Activated naive CD4-positive, alpha-beta T cell treated with anti-CD3 and anti-CD28 coated beads for 36 hours (primary cell): ENCODE results near the gene CCDC40. TPM values are rescaled to one million over a fixed set of nuclear protein-coding genes. Genes with fewer than 3 reads are reported as not detected.

Experiments
- CTCF ChIA-PET: fragments of 350-600 bp; sonication (Branson Sonifier 250); formaldehyde crosslinking; loops from one replicate; lab custom pipeline; 2021; ENCODE audit warnings: antibody characterized with exemption; lab: Charles Lee
- DNase-seq: peaks from one replicate; pipeline ENCODE4 v3.0.0-alpha.2; 2020
- H3K27ac Mint-ChIP-seq: one replicate; pipeline ENCODE4 v1.8.0; 2021; ENCODE audit warnings: mild to moderate bottlenecking, mixed read lengths
- H3K27me3 Mint-ChIP-seq: one replicate; pipeline ENCODE4 v1.8.0; 2021; ENCODE audit warnings: low read depth, mixed read lengths
- H3K36me3 Mint-ChIP-seq: one replicate; pipeline ENCODE4 v1.8.0; 2021; ENCODE audit warnings: low read depth, mixed read lengths
- H3K4me1 Mint-ChIP-seq: one replicate; pipeline ENCODE4 v1.8.0; 2021; ENCODE audit warnings: low read depth, mixed read lengths
- H3K4me3 Mint-ChIP-seq: one replicate; pipeline ENCODE4 v1.8.0; 2021; ENCODE audit warnings: mild to moderate bottlenecking, moderate library complexity, mixed read lengths
- H3K9me3 Mint-ChIP-seq: one replicate; pipeline ENCODE4 v1.8.0; 2021; ENCODE audit warnings: mixed read lengths
- intact Hi-C: fragments of 100-400 bp; cut with micrococcal nuclease; formaldehyde crosslinking; loops from one replicate; pipeline ENCODE4 v1.15.1; 2023
- total RNA-seq, 2 experiments: library from RNA; stranded (reverse); gene quantifications; one replicate each; pipeline ENCODE4 v1.2.3, GENCODE V29; 2021

The CCDC40 gene, protein sequence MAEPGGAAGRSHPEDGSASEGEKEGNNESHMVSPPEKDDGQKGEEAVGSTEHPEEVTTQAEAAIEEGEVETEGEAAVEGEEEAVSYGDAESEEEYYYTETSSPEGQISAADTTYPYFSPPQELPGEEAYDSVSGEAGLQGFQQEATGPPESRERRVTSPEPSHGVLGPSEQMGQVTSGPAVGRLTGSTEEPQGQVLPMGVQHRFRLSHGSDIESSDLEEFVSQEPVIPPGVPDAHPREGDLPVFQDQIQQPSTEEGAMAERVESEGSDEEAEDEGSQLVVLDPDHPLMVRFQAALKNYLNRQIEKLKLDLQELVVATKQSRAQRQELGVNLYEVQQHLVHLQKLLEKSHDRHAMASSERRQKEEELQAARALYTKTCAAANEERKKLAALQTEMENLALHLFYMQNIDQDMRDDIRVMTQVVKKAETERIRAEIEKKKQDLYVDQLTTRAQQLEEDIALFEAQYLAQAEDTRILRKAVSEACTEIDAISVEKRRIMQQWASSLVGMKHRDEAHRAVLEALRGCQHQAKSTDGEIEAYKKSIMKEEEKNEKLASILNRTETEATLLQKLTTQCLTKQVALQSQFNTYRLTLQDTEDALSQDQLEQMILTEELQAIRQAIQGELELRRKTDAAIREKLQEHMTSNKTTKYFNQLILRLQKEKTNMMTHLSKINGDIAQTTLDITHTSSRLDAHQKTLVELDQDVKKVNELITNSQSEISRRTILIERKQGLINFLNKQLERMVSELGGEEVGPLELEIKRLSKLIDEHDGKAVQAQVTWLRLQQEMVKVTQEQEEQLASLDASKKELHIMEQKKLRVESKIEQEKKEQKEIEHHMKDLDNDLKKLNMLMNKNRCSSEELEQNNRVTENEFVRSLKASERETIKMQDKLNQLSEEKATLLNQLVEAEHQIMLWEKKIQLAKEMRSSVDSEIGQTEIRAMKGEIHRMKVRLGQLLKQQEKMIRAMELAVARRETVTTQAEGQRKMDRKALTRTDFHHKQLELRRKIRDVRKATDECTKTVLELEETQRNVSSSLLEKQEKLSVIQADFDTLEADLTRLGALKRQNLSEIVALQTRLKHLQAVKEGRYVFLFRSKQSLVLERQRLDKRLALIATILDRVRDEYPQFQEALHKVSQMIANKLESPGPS
- under 1 TPM in 1 of 2 experiments, not detected in 1; 0.32 TPM for total RNA-seq

DNA sequence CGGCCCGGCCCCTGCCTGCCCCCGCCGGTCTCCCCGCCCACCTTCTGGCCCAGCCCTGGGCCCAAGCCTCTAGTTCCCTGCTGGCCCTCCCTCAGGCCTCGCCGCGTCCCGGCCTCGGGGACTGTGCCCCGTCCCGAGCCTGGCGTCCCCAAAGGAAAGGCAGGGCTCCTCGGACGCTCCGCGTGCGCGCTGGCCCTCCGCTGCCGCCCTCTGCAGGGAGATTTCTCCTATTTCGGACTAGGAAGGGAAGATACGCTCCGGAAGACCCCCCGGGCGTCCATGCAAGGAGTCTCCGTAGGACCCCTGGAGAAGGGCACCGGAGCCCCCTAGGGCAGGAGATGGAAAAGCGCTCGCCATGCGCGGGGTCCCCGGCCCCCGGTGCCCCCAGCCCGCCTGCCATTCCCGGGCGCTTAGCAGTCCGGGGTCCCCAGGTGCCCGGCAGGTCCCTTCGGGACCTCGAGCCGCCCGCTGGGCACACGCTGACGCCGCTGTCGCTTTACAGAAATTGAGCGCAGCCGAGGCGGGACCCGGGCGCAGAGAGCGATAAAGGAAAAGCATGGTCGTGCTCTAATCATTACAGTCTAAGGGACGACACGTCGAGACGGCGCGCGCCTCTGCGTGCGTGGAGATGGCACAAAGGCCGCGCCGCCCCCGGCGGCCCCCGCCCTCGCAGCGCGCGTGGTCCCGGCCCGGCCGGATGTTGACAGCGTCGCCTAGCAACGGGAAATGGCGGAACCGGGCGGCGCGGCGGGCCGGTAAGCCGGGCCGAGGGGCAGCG, at the start of gene CCDC40:
Gene CCDC40 (plus strand): TSS at position 706 of the 778 bp plus-strand sequence. CDS start 21 bp downstream, at position 727.
- no peaks in the 10 kb centered on the region for H3K9me3 Mint-ChIP-seq
- peak; percentile 61 for DNase-seq
- CTCF ChIA-PET = no interaction called here
- H3K27ac Mint-ChIP-seq = no peak within 1 kb of the TSS
- intact Hi-C loops = no loop called here
- H3K36me3 Mint-ChIP-seq = no peaks in the 10 kb centered on the region
- H3K27me3 Mint-ChIP-seq = peaks cover 20% of the 10 kb centered on the region
- peak within 1 kb of the TSS; percentile 80 for H3K4me3 Mint-ChIP-seq
- peaks cover 9% of the 10 kb centered on the region for H3K4me1 Mint-ChIP-seq

DNA sequence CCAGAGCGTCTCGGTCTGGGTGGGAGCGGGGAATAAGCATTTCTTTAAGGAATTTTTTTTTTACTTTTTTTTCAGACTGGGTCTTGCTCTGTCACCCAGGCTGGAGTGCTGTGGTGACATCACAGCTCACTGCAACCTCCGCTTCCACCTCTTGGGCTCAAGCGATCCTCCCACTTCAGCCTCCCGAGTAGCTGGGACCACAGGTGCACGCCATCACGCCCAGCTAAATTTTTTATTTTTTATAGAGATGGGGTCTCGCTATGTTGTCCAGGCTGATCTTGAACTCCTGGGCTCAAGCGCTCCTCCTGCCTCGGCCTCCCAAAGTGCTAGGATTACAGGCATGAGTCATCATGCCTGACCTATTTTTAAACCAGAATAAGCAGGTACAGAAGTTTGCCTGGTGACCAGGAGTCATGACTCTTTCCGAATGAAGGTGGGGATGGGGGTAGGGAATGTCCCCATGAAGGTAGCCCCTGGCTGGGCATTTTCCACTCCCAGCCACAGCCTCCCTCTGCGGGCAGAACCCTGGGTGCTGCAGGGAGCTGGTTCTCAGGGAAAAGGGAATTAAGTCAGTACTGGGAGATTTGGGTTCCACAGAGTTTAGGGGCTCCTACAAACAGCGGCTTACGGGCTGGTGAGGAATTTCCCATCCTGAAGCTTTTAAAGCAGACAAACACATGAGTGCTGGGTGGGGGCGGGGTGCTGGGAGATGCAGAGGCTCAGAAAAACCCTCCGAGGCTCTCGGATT, 49.1 kb upstream of the CCDC40 start:
- peaks cover 2% of the 10 kb centered on the region for H3K36me3 Mint-ChIP-seq
- no peak overlapping the region for H3K27ac Mint-ChIP-seq
- intact Hi-C loops = no loop called here
- DNase-seq = no peak
- peaks cover 6% of the 10 kb centered on the region for H3K4me1 Mint-ChIP-seq
- H3K27me3 Mint-ChIP-seq = no peaks in the 10 kb centered on the region
- CTCF ChIA-PET = interaction anchor here (0.6 kb wide), 2 partner anchors 19 to 114 kb away, joined by 3 read pairs; partner anchors contain the start of gene GAA
- H3K9me3 Mint-ChIP-seq = no peaks in the 10 kb centered on the region
- H3K4me3 Mint-ChIP-seq = no peak overlapping the region

DNA sequence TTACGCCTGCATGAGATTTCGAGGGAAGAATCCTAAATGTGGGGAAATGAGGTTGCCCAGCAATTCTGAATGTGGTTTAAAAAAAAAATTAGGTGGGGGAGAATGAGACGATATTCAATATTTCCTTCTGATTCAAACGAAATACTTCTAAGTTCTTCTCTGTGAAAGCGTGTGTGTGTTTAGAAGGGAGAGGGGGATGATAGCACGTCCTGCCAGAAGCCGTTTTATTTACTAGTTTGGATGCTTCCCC, 48.6 kb upstream of the CCDC40 start:
- intact Hi-C loops = no loop called here
- CTCF ChIA-PET = no interaction called here
- DNase-seq = no peak
- Mint-ChIP-seq H3K4me1 (peaks cover 11% of the 10 kb centered on the region), H3K9me3 (no peaks in the 10 kb centered on the region), H3K36me3 (peaks cover 6% of the 10 kb centered on the region), H3K27me3 (no peaks in the 10 kb centered on the region), H3K27ac (no peak overlapping the region), H3K4me3 (no peak overlapping the region)

DNA sequence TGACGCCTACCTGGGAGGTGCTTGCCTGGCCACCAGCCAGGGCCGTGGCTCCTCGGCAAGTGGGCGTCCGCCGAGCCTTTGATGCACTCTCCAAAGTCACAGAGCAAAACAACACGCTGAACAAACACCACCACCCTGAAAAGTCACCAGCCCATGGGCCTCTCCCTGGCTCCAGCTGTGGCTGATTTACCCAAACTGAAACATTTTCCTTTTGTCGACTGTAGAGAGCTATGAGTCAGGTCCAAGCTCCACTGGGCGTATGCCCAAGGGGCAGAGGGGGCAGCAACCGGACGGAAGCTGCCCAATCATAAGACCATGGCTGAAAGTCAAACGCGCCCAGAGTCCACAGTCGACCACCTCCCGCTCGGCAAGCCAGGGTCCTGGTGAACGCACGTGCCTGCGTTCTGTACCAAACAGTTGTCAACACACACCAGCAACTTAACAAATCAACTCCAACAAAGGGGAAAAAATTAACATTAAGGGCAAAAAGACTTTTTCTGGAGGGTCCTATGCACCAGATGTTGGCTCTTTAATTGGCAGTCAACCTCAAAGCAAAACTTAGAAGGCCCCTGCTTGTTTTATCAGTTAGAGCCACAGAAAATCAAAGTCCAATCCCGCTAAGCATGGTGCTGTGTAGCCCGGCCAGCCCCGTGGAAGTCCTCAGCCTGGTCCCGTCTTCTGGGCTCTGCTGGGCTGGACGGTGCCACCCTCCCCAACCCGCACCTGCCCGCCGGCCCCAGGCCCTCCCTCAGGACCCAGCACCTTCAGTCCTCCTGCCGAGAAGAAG, 48.1 kb upstream of the CCDC40 start:
- H3K9me3 Mint-ChIP-seq = no peaks in the 10 kb centered on the region
- intact Hi-C loops = no loop called here
- CTCF ChIA-PET = no interaction called here
- H3K4me1 Mint-ChIP-seq = peaks cover 14% of the 10 kb centered on the region
- DNase-seq = no peak
- no peak overlapping the region for H3K27ac Mint-ChIP-seq
- no peak overlapping the region for H3K4me3 Mint-ChIP-seq
- H3K27me3 Mint-ChIP-seq = no peaks in the 10 kb centered on the region
- H3K36me3 Mint-ChIP-seq = peaks cover 7% of the 10 kb centered on the region

DNA sequence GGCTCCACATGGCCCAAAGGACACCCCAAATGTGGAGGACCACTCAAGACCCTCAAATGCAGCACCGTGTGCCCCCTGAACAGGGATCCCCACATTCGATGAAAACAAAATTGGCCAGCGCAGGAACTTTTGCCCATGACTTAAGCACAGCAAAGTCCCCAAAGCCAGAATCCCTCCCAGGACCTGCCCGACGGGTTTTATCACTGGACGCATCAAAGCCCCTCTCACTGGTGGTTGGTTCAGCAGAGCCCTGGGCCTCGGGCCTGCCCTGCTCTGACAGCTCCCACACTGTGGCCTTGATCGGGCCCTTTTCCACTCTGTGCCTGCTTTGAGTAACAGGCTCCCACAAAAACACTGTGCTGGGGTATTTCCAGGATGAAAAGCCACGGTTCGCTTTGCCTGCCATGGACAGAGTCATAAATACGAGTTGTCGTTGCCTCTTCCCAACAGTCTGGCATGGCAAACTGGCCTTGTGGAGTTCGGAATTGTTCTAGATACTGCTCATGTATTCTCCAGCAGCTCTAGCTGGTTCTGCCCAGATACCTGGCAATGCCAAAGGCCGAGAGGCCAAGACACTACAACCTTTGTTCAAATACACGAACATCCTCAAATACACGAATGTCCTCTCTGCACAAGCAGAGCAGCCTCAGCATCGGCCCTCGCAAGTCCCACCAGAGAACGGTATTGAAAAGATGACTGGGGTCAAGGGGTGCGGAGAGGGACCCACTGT, 47.2 kb upstream of the CCDC40 start:
- Mint-ChIP-seq H3K4me3 (no peak overlapping the region), H3K9me3 (no peaks in the 10 kb centered on the region), H3K27ac (no peak overlapping the region), H3K27me3 (no peaks in the 10 kb centered on the region), H3K36me3 (peaks cover 8% of the 10 kb centered on the region), H3K4me1 (peaks cover 22% of the 10 kb centered on the region)
- no peak for DNase-seq
- intact Hi-C loops = no loop called here
- CTCF ChIA-PET = interaction anchor here (0.6 to 1.3 kb wide), 2 partner anchors 9 to 242 kb away, joined by 3 to 5 read pairs; no protein-coding TSS in a partner anchor

DNA sequence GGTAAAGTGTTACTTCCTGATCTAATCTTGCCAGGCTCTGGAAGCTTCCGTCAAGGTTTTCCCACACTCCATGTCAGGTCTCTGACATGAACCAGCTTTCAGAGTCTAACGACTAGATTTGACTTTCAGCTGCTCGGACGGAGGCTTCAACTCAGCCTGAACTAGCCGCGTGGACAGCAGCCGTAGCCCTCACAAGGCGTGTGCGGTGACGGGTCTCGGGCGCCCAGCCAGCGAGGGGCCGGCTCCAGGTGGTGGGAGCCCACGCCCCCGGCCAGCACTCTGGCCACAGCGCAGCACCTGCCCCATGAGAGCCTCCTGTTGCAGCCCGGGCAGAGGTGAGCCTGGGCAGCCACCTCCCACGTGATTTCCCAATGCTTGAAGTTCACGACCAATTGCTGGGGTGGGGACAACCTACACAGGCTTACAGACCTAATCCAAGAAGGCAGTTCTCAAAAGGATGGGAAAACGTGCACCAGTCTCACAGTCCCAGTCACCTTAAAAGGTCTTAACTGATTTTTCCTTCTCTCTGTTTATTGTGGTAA, 46.3 kb upstream of the CCDC40 start:
- no peak for DNase-seq
- Mint-ChIP-seq H3K9me3 (no peaks in the 10 kb centered on the region), H3K27ac (peak overlapping the region; percentile 10), H3K36me3 (peaks cover 8% of the 10 kb centered on the region), H3K4me1 (peaks cover 28% of the 10 kb centered on the region), H3K4me3 (no peak overlapping the region), H3K27me3 (no peaks in the 10 kb centered on the region)
- intact Hi-C loops = loop anchor here (10.0 kb wide), 1 partner anchor 1215 kb away; no protein-coding TSS in a partner anchor
- CTCF ChIA-PET = interaction anchor here (0.6 to 1.3 kb wide), 5 partner anchors 8 to 243 kb away, joined by 3 to 5 read pairs (median 4); no protein-coding TSS in a partner anchor

DNA sequence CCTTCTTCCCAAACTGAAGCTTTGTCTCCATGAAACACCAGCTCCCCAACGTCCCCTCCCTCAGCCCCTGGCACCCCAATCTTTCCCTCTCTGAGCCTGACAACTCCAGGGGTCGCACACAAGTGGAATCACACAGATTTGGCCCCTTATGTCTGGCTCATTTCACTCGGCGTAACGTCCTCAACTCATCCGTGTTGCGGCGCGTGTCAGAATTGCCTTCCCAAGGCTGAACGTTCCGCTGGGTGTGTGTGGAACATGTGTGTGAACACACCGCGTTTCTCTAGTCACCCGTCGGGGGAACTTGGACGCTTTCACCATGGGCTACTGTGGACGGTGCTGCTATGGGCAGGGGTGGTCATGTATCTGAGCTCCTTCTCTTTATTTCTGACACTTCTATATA, 45.7 kb upstream of the CCDC40 start:
- DNase-seq = no peak
- no peaks in the 10 kb centered on the region for H3K9me3 Mint-ChIP-seq
- no peaks in the 10 kb centered on the region for H3K27me3 Mint-ChIP-seq
- peaks cover 34% of the 10 kb centered on the region for H3K4me1 Mint-ChIP-seq
- intact Hi-C loops = loop anchor here (1.0 to 10.0 kb wide), 2 partner anchors 149 to 1216 kb away; no protein-coding TSS in a partner anchor
- no peak overlapping the region for H3K27ac Mint-ChIP-seq
- CTCF ChIA-PET = interaction anchor here (0.6 to 1.2 kb wide), 4 partner anchors 28 to 182 kb away, joined by 3 to 4 read pairs (median 4); no protein-coding TSS in a partner anchor
- peak overlapping the region; percentile 39 for H3K4me3 Mint-ChIP-seq
- H3K36me3 Mint-ChIP-seq = peaks cover 10% of the 10 kb centered on the region

DNA sequence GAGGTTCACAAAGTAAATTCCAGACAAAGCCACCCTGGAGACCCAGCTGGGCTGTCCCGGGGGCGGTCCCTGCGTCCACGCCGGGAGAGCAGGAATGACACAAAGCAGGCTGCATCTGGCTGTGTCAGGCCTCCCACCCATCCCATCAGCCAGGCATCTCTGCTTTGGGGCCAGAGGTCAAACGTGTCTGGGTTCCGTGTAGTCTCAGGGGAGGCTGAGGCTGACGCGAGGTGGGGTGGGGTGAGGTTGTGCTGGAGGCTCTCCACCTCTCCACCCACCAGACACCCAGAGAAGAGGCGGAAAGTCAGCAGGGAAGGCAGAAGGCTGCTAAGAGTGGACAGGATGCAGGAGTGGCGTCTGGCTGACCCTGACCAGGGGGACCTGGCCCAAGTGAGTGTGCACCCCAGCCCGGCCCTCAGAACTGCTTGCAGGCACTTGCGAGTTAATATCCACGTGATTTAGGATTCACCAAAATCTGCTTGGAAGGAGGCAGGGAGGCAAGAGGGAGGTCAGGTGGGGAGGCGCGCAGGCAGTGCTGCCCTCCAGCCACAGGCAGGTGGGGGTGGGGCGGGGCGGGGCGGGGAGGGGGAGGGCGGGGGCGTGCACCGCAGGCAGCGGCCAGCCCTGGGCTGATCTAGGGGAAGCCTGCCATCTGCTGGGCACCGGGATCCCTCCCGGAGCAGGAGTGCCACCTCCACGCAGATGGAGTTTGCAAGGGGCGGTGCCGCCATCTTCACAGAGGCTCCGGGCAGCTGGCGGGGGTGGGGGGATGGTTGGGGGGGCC, 45.1 kb upstream of the CCDC40 start:
- Mint-ChIP-seq H3K9me3 (no peaks in the 10 kb centered on the region), H3K27ac (no peak overlapping the region), H3K4me1 (peaks cover 40% of the 10 kb centered on the region), H3K36me3 (peaks cover 10% of the 10 kb centered on the region), H3K27me3 (no peaks in the 10 kb centered on the region), H3K4me3 (peak overlapping the region; percentile 86)
- intact Hi-C loops = loop anchor here (1.0 to 10.0 kb wide), 2 partner anchors 150 to 1217 kb away; no protein-coding TSS in a partner anchor
- peak; percentile 95 for DNase-seq
- CTCF ChIA-PET = interaction anchor here (0.9 to 1.2 kb wide), 2 partner anchors 60 to 183 kb away, joined by 3 to 4 read pairs; no protein-coding TSS in a partner anchor

DNA sequence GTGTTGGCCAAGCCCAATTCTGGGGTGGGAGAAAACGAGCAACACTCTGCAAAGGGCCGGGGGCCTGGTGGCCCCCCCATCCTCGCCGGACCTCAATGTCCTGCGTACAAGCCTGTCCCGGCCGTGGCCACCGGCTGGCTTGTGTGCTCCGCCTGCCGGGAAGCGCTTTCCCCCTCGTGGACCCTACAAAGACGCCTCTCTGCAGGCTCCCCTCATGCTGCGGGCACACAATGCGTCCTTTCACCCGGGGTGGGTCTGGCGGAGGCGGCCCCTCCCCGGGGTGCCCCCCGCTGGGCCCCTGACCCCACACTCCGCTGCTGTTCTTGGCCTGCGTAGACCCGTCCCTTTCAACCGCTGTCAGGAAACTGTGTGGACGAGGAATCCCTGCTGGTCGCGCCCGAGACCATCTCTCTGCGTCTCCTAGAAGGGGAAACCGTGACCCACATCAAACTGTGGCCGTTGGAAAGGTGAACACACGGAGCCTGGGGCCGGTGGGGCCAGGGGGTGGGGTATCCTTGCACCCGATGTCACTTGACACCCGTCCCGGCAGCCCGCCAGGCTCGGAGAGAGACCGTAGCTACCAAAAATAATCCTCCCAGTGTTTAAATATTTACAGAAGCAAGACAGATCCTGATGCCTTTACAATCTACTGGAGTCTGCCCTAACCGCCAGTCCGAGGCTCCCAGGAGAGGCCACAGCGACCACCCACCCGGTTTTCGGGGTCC, 44.4 kb upstream of the CCDC40 start:
- no peaks in the 10 kb centered on the region for H3K27me3 Mint-ChIP-seq
- DNase-seq = peak; percentile 38
- peaks cover 10% of the 10 kb centered on the region for H3K36me3 Mint-ChIP-seq
- no peaks in the 10 kb centered on the region for H3K9me3 Mint-ChIP-seq
- intact Hi-C loops = loop anchor here (1.0 to 10.0 kb wide), 3 partner anchors 151 to 1217 kb away; no protein-coding TSS in a partner anchor
- peak overlapping the region; percentile 86 for H3K4me3 Mint-ChIP-seq
- CTCF ChIA-PET = interaction anchor here (1.2 kb wide), 1 partner anchor 184 kb away, joined by 3 read pairs; no protein-coding TSS in a partner anchor
- peak overlapping the region; percentile 91 for H3K27ac Mint-ChIP-seq
- peaks cover 48% of the 10 kb centered on the region for H3K4me1 Mint-ChIP-seq
